ENCODE measurements around the gene LRBA.

The LRBA gene

DNA sequence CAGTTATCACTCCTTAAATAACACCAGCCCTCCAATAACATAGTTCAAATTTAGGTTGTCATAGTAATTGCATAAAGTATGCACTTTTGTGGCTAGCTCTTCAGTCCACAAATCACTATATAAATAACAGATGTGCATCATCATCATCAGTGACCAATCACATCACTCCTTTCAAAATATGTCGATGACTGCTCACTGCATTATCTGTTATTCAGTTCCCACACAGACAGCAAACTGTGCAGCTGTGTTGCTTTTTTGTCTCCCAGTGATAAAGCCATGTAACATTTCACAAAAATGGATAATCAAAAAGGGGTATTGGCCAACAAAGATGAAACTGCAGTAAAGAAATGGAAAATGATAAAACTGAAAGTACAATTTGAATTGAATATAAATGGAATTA, 731.4 kb downstream of the LRBA start:
- Histone ChIP-seq H3K9ac (ENCODE audit: low read length) (no peak overlapping the region), H3K9me2 (ENCODE audit: low read depth, low read length) (no peaks in the 10 kb centered on the region), H3K9me3 (ENCODE audit: low read length) (no peaks in the 10 kb centered on the region), H3K36me3 (ENCODE audit: insufficient read depth, low read length) (peaks cover 6% of the 10 kb centered on the region; the same call in 1 of the 2 replicates), H3F3A (ENCODE audit: insufficient read depth, low read length) (no peaks in the 10 kb centered on the region), H3K27me3 (ENCODE audit: insufficient read depth, low read length) (no peaks in the 10 kb centered on the region), H3K4me1 (ENCODE audit: insufficient read depth, low read length, severe bottlenecking) (no peaks in the 10 kb centered on the region), H3K27ac (ENCODE audit: low read depth, low read length, poor library complexity, severe bottlenecking) (no peak overlapping the region), H4K20me1 (ENCODE audit: insufficient read depth, low read length) (no peaks in the 10 kb centered on the region), H3K4me2 (ENCODE audit: low read length) (no peak overlapping the region), H3K79me2 (ENCODE audit: insufficient read depth, low read length) (no peaks in the 10 kb centered on the region), H2AFZ (ENCODE audit: low read length) (no peak overlapping the region), H3K4me3 (ENCODE audit: low read depth, low read length, poor library complexity, severe bottlenecking) (no peak overlapping the region)
- no peak for TF ChIP-seq EZH2 (IDR thresholded peaks at IDR 0.05; ENCODE audit: borderline replicate concordance, low read length)
- TF ChIP-seq, protein P1, sequence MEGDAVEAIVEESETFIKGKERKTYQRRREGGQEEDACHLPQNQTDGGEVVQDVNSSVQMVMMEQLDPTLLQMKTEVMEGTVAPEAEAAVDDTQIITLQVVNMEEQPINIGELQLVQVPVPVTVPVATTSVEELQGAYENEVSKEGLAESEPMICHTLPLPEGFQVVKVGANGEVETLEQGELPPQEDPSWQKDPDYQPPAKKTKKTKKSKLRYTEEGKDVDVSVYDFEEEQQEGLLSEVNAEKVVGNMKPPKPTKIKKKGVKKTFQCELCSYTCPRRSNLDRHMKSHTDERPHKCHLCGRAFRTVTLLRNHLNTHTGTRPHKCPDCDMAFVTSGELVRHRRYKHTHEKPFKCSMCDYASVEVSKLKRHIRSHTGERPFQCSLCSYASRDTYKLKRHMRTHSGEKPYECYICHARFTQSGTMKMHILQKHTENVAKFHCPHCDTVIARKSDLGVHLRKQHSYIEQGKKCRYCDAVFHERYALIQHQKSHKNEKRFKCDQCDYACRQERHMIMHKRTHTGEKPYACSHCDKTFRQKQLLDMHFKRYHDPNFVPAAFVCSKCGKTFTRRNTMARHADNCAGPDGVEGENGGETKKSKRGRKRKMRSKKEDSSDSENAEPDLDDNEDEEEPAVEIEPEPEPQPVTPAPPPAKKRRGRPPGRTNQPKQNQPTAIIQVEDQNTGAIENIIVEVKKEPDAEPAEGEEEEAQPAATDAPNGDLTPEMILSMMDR (IDR thresholded peaks at IDR 0.05; ENCODE audit: low read length), result no peak

DNA sequence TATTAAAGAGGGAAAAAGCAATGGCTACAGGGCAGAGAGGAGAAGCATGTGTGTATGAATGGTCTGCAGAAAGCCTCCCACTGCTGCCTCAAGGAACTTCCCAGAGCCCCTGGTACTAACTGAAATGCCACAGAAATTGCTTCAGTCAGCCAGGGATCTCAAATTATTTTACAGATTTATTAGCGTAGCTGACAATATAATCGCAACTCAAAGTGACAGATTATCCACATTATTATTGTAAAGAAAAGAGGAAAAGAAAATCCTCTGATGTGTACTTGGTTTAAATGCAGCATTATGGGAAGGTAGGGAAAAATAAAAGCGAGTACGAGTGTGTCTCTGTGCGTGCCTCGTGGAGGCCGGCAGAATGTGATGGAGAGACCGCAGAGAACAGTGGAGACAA, 734.1 kb downstream of the LRBA start:
- Histone ChIP-seq H3K4me2 (ENCODE audit: low read length) (no peak overlapping the region), H3K9me2 (ENCODE audit: low read depth, low read length) (no peaks in the 10 kb centered on the region), H3K4me3 (ENCODE audit: low read depth, low read length, poor library complexity, severe bottlenecking) (no peak overlapping the region), H3K36me3 (ENCODE audit: insufficient read depth, low read length) (peaks cover 6% of the 10 kb centered on the region), H3K27me3 (ENCODE audit: insufficient read depth, low read length) (no peaks in the 10 kb centered on the region), H3K9ac (ENCODE audit: low read length) (no peak overlapping the region), H4K20me1 (ENCODE audit: insufficient read depth, low read length) (no peaks in the 10 kb centered on the region), H3K27ac (ENCODE audit: low read depth, low read length, poor library complexity, severe bottlenecking) (no peak overlapping the region), H3K79me2 (ENCODE audit: insufficient read depth, low read length) (no peaks in the 10 kb centered on the region), H3F3A (ENCODE audit: insufficient read depth, low read length) (no peaks in the 10 kb centered on the region), H2AFZ (ENCODE audit: low read length) (no peak overlapping the region), H3K4me1 (ENCODE audit: insufficient read depth, low read length, severe bottlenecking) (no peaks in the 10 kb centered on the region), H3K9me3 (ENCODE audit: low read length) (no peaks in the 10 kb centered on the region)
- TF ChIP-seq EZH2 (IDR thresholded peaks at IDR 0.05; ENCODE audit: borderline replicate concordance, low read length), result no peak
- TF ChIP-seq, protein P1 (IDR thresholded peaks at IDR 0.05; ENCODE audit: low read length), result no peak

DNA sequence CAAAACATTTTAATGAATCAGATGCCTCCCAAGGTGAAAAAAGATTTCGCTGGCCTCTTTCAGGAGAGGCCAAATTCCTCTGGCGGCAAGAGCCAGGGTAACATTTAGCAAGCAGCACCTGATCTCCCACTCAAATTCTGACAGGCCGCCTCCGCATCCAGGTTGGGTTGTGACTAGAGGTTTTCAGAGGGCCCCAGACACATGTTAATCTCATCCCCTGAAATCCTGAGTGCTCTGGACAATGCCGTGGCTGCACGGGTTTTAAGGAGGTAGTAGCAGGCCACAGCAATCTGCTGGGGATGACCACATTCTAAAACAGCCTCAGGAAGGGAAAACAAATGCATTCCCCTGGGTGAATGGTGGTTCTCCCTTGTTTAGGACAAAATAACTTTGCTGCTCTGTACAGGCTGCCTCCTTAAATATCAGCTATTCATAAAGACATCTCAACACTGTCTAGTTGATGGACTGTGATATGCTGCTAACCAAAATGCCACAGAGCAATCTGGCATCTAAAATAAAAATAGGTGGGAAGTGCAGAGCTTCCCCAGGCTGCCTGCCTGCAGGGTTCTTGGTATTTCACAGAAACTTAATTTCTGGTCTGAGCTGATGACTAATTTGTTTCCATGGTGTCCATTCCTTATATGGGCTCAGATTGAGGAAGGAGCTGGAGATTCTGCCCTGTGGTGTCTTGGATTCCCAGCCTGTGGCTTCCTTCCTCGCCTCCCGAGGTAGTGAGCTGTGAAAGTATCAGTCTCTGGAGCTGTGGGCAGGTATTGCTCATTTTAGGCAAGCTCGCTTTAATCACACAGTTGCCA, 734.8 kb downstream of the LRBA start:
- Histone ChIP-seq H3K9me2 (ENCODE audit: low read depth, low read length) (no peaks in the 10 kb centered on the region), H4K20me1 (ENCODE audit: insufficient read depth, low read length) (no peaks in the 10 kb centered on the region), H3K4me3 (ENCODE audit: low read depth, low read length, poor library complexity, severe bottlenecking) (no peak overlapping the region), H3K4me1 (ENCODE audit: insufficient read depth, low read length, severe bottlenecking) (no peaks in the 10 kb centered on the region), H3K9ac (ENCODE audit: low read length) (no peak overlapping the region), H3K4me2 (ENCODE audit: low read length) (no peak overlapping the region), H3F3A (ENCODE audit: insufficient read depth, low read length) (no peaks in the 10 kb centered on the region), H3K79me2 (ENCODE audit: insufficient read depth, low read length) (no peaks in the 10 kb centered on the region), H3K9me3 (ENCODE audit: low read length) (no peaks in the 10 kb centered on the region), H3K27ac (ENCODE audit: low read depth, low read length, poor library complexity, severe bottlenecking) (no peak overlapping the region), H3K36me3 (ENCODE audit: insufficient read depth, low read length) (peaks cover 6% of the 10 kb centered on the region), H3K27me3 (ENCODE audit: insufficient read depth, low read length) (no peaks in the 10 kb centered on the region), H2AFZ (ENCODE audit: low read length) (no peak overlapping the region)
- TF ChIP-seq, protein P1 (IDR thresholded peaks at IDR 0.05; ENCODE audit: low read length), result no peak
- TF ChIP-seq EZH2 (IDR thresholded peaks at IDR 0.05; ENCODE audit: borderline replicate concordance, low read length), result no peak

All from OCI-LY1 (cell line).